ENCODE results near the gene SLC12A8. TPM values are rescaled to one million over a fixed set of nuclear protein-coding genes. Genes with fewer than 3 reads are reported as not detected.
A peak's percentile ranks its signal among the peaks of the same experiment; 100 is the strongest.

The SLC12A8 gene
- total and polyA plus RNA-seq, 10 of the 15 experiments (the other 5 are each of a cell fraction or from before 2014, with no cell fraction given), result 2.5 to 71.6 (median 50.1) TPM

GRCh38 chr3:125121246-125122010, 91.1 kb downstream of the SLC12A8 start:
- intact Hi-C loops (cut with micrococcal nuclease; ENCODE audit: unreplicated experiment), result loop anchor here (2.0 kb wide), 1 partner anchor 19 kb away; no protein-coding TSS in a partner anchor
- ATAC-seq (peak; percentile 71), FAIRE-seq (no peak), DNase-seq (ENCODE audit: low read depth, low spot score) (peak; percentile 60)
- SMC1A ChIA-PET (ENCODE audit: uncharacterized antibody, unreplicated experiment), result interaction anchor here (0.6 to 9.0 kb wide), 15 partner anchors 9 to 317 kb away, joined by 3 to 127 read pairs (median 4); partner anchors contain the start of gene MUC13
- no TSS peak for BruUV-seq (replicated peaks)
- RAD21 ChIA-PET (ENCODE audit: unreplicated experiment), result interaction anchor here (0.7 to 6.1 kb wide), 18 partner anchors 8 to 314 kb away, joined by 3 to 106 read pairs (median 6); partner anchors contain the start of gene MUC13
- Histone ChIP-seq H3K79me2 (ENCODE audit: control insufficient read depth, insufficient read depth, low read length) (peaks cover 9% of the 10 kb centered on the region), H3K9ac (ENCODE audit: control insufficient read depth, insufficient read depth, low read length) (peak overlapping the region; percentile 67), H4K20me1 (ENCODE audit: control insufficient read depth, insufficient read depth) (no peaks in the 10 kb centered on the region), H3K9me3 (replicated peaks; ENCODE audit: control insufficient read depth, insufficient read depth, low read length) (peaks cover 8% of the 10 kb centered on the region; the same call in 2 of the 3 replicates), H3K4me3 (peak overlapping the region; percentile 60), H3K4me2 (ENCODE audit: control insufficient read depth, insufficient read depth) (peak overlapping the region; percentile 98), H3K27me3 (replicated peaks in 1 of 2; ENCODE audit: control insufficient read depth in 2 of 2, insufficient read depth in 2 of 2, low read length in 1 of 2) (no peaks in the 10 kb centered on the region), H3K4me1 (ENCODE audit: control insufficient read depth, insufficient read depth, low read length) (peaks cover 67% of the 10 kb centered on the region), H3K27ac (ENCODE audit: control insufficient read depth, insufficient read depth) (peak overlapping the region; percentile 97), H3K36me3 (ENCODE audit: control insufficient read depth in 2 of 2, insufficient read depth in 2 of 2, low read length in 1 of 2) (no peaks in the 10 kb centered on the region), H2AFZ (ENCODE audit: control insufficient read depth, low read depth, low read length) (no peak overlapping the region; the same call in 1 of the 2 replicates)
- WGBS (ENCODE audit: insufficient coverage, insufficient replicate concordance, low lambda C conversion rate, missing lambda C conversion rate), result 36% methylated on average over 8 of the region's 8 CpGs
- POLR2A ChIA-PET, result interaction anchor here (0.6 to 6.1 kb wide), 10 partner anchors 9 to 70 kb away, joined by 3 to 45 read pairs (median 8); no protein-coding TSS in a partner anchor
- in situ Hi-C loops (cut with MboI), result no loop called here
- CTCF ChIA-PET, result interaction anchor here (0.6 to 5.2 kb wide), 11 partner anchors 8 to 188 kb away, joined by 3 to 42 read pairs (median 5); no protein-coding TSS in a partner anchor
- no peak for TF ChIP-seq ZBTB33 (IDR thresholded peaks at IDR 0.05)
- TF ChIP-seq RFX5 (IDR thresholded peaks at IDR 0.05; ENCODE audit: low read depth, low read length), result no peak
- TF ChIP-seq ZZZ3 (IDR thresholded peaks at IDR 0.05; ENCODE audit: control insufficient read depth, insufficient read length, low read depth), result no peak
- TF ChIP-seq EZH2 (IDR thresholded peaks at IDR 0.05; ENCODE audit: borderline replicate concordance, control insufficient read depth, low read depth, low read length), result no peak
- no peak for TF ChIP-seq SKIL (IDR thresholded peaks at IDR 0.05; ENCODE audit: low read depth, poor library complexity, severe bottlenecking)
- peak; percentile 40; the same call in 1 of the 2 replicates for TF ChIP-seq SIN3A (IDR thresholded peaks at IDR 0.05; ENCODE audit: low read depth, low read length)
- no peak for TF ChIP-seq HSF1 (IDR thresholded peaks at IDR 0.05; ENCODE audit: low read depth, low read length)
- no peak for TF ChIP-seq MTA3 (IDR thresholded peaks at IDR 0.05; ENCODE audit: borderline replicate concordance, low read length)
- no peak for TF ChIP-seq HDGF (IDR thresholded peaks at IDR 0.05)
- no peak for TF ChIP-seq SIX5 (IDR thresholded peaks at IDR 0.05; ENCODE audit: low read depth, low read length, severe bottlenecking)
